Astrocyte of the cerebellum (primary cell): ENCODE measurements around the gene BTNL9.

ENCODE experiments used
- DNase-seq: peaks from one replicate; pipeline ENCODE4 v3.0.0-alpha.2; 2011; ENCODE audit warnings: low read depth
- H3K4me3 ChIP-seq: 2 replicates; pipeline ENCODE4 v1.5.1; 2011; ENCODE audit warnings: mild to moderate bottlenecking, low read depth, low read length, moderate library complexity
- CTCF ChIP-seq: IDR thresholded peaks from 2 replicates; pipeline ENCODE4 v1.5.1; 2012; ENCODE audit warnings: low read length, low read depth, moderate library complexity, mild to moderate bottlenecking; ENCODE audit errors: missing control alignments
- in situ Hi-C: cut with HindIII; loops from 2 replicates; pipeline ENCODE4 v1.10.0; 2017; ENCODE audit warnings: low sequenced_read_pairs

Gene BTNL9

DNA sequence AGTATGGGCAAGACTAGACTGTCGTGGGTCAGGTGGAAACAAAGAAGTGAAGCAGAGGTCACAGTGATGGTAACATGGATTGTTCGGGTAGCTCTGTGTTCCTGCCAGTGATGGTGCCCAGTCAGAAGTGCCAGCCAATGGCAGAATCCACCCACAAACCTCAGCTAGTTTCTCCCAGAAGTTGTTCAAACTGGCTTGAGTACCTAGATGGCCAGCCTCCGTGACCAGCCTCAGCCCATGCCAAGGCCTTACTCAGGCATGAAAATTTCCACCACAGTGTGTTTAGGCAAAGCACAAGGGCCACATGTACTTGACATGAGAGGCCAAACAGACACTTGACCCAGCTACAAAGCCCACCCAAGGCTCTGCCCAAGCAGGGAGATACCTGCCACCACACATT lies 19.4 kb upstream of the BTNL9 start:
- in situ Hi-C loops, result no loop called here
- no peak for TF ChIP-seq CTCF
- DNase-seq, result no peak
- H3K4me3 ChIP-seq, result no peak overlapping the region

DNA sequence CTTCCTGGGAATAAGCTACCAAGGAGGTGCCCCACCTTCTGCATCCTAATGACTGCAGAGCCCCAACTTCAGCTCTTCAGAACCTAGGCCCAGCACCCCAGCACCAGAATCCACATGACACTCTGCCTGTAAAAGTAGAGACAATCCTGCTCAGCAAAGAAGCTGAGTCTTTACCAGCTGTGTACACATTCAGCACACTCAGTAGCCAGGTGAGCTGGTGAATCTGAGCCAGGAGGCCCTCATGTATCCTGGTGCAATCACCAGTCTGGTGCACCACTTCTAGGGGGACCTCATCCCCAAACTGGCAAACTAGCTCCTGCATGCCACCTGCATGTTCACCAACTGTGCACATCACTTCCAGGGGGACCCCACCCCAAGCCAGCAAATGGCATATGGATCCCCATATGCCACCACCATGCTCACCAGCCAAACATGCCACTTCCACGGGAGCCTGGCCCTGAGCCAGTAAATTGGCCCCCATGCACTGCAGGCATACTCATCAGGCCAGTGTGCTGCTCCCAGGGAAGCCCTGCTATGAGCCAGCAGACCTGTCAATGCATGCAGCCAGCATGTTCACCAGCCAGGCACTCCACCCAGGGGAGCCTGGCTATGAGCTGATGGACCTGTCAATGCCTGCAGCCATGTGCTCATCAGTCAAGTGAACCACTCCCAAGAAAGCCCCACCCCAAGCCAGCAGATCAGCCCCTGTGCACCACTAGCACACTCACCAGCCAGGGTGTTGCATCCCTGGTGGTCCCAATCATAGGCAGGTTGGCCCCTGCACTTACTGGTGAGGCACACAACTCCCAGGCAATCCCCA lies 15.6 kb upstream of the BTNL9 start:
- TF ChIP-seq CTCF, result no peak
- in situ Hi-C loops, result no loop called here
- no peak for DNase-seq
- H3K4me3 ChIP-seq, result no peak overlapping the region

GRCh38 chr5:181027452-181028031 lies 12.5 kb upstream of the BTNL9 start:
- H3K4me3 ChIP-seq, result no peak overlapping the region
- no peak for DNase-seq
- no peak for TF ChIP-seq CTCF
- in situ Hi-C loops, result no loop called here

- TF ChIP-seq CTCF, result no peak
- H3K4me3 ChIP-seq, result no peak overlapping the region
- no peak for DNase-seq
- in situ Hi-C loops, result no loop called here
These were observed 11.8 kb upstream of the BTNL9 start for GRCh38 chr5:181028032-181028819.

DNA sequence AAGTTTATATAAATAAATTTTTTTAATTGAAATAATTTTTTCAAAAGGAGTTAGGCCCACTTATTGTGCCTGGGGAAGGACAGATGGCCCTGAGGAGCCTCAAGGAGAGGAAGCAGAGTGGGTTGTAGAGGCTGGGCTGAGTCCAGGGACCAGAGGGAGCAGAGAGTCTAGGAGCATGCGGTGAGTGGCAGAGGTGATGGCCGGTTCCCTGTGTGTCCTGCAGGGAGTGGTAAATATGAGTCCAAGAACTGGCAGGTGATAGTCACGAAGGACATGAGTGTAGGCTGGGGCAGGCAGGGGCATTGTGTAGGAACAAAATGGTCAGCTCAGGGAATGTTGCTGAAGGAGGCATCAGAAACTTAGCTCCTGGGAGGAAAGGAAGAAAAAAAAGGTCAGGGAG lies 8.3 kb upstream of the BTNL9 start:
- in situ Hi-C loops, result no loop called here
- H3K4me3 ChIP-seq, result no peak overlapping the region
- DNase-seq, result no peak
- TF ChIP-seq CTCF, result no peak

DNA sequence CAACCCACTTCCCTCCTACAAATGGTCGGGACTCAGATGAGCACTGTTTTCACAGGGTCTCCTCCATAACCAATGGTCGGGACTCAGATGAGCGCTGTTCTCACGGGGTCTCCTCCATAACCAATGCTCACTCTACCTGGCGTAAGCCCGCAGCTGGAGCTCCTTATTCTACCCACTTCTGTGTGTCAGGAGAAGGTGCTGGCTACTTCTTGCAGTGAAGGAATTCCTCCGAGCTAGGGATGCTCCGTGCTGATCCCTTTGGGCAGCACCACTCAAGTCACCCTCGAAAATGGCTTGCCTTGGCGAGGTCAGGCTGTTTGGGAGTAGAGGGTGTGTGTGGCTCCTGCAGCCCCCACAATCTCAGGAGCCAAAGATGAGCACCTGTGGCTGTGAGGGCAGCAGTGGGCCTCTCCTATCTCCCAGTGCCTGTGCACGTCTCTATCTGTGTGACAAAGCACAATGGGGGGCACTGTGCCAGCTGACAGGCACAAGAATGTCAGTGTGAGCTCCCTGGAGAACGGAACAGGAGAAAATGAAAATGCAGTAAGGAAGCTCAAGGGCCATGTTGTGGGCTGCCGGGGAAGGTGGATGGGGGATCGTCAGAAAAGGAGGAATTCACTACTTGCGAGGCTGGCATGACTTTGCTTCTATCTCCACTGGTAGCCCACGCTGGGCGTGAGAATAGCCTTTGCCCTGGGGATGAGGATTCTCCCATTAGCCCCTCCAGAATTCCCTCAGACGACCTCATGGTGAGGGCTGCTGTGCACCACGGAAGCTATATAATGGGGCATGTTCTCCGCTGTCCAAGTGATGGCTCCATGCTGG lies 3.9 kb upstream of the BTNL9 start:
- no peak overlapping the region for H3K4me3 ChIP-seq
- DNase-seq, result no peak
- in situ Hi-C loops, result no loop called here
- TF ChIP-seq CTCF, result no peak
